Heart left ventricle (tissue), 13 donors: Measurements from ENCODE around the gene XPO6.

Source experiments
- POLR2A ChIP-seq, 2 donors: fragments of 450-650 bp; IDR thresholded peaks; one replicate each; pipeline ENCODE4 v1.6.1; 2017; ENCODE audit warnings: antibody characterized with exemption in 2 of 2, mild to moderate bottlenecking in 2 of 2, moderate library complexity in 2 of 2
- TF ChIP-seq, protein P1 (sequence below), 12 donors: fragments of 200-600 bp; sonication (generic) in 4 of 12; IDR thresholded peaks; one replicate each; pipeline versions ENCODE4 v1.5.0 to v1.8.0; 2018 to 2022; ENCODE audit warnings: antibody characterized with exemption in 12 of 12, mild to moderate bottlenecking in 5 of 12
- donor health status: ischemic (EF 13 %, LVEDD 7.1; RV severe dilation, severe dysfunction).
- donor health status: DM: no; HTN: yes; CAD: no.
- donor health status: DM: no; HTN: no; CAD: no.
- donor health status: ischemic (EF 25% LVEDD 6.9; RV normal size, moderate dysfunction).
- donor health status: ischemic (EF 25% LVEDD 5.7; RV mildly dilated, moderate dysfunction).
- donor health status: ischemic (EF 35%, LVEDD 5.7; RV mildly dilated, moderate dysfunction).
- donor health status: nonischemic (EF 11% LVEDD 7.7; RV severe dilation, severe dysfunction).
- donor health status: DM: yes; HTN: yes; CAD: no.
- donor health status: PGD.
- donor health status: ischemic (EF 29% LVEDD 5.4; RV normal size, mild dysfunction).
- donor health status: nonischemic (EF 23%, LVEDD 6.1; RV moderate dilation, normal function).

DNA sequence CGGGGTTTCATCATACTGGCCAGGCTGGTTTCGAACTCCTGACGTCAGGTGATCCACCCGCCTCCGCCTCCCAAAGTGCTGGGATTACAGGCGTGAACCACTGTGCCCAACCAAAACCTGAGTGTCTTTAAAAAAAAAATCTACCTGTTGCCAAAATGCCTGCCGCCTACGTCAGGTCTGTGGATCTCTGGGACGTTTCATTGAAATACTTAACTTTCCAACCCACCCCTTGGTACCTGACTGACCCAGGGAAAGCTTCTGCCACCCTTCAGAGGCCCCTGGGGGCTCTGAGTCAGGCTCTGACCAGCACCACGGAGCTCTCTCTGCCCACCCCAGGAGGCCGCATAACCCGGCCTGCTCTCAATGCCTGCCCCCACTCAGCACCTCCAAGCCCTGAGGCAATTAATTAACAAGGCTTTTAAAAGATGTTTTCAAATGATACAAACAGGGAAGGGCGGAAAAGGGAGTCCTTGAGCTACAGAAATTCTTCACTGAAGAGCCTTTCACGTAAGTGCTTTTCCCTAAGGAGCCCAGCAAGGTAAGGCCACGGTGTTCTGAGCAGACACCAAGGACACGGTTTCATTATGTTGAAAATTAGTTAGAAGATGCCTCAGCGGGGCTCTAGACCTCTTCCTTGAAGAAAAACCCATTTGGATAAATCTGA is 118.9 kb downstream of the XPO6 start:
- TF ChIP-seq, protein P1, sequence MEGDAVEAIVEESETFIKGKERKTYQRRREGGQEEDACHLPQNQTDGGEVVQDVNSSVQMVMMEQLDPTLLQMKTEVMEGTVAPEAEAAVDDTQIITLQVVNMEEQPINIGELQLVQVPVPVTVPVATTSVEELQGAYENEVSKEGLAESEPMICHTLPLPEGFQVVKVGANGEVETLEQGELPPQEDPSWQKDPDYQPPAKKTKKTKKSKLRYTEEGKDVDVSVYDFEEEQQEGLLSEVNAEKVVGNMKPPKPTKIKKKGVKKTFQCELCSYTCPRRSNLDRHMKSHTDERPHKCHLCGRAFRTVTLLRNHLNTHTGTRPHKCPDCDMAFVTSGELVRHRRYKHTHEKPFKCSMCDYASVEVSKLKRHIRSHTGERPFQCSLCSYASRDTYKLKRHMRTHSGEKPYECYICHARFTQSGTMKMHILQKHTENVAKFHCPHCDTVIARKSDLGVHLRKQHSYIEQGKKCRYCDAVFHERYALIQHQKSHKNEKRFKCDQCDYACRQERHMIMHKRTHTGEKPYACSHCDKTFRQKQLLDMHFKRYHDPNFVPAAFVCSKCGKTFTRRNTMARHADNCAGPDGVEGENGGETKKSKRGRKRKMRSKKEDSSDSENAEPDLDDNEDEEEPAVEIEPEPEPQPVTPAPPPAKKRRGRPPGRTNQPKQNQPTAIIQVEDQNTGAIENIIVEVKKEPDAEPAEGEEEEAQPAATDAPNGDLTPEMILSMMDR (IDR thresholded peaks at IDR 0.05): no peak
- no peak for TF ChIP-seq POLR2A (IDR thresholded peaks at IDR 0.05)
